ENCODE measurements around the gene TAF7L.

- TF ChIP-seq, protein P1, sequence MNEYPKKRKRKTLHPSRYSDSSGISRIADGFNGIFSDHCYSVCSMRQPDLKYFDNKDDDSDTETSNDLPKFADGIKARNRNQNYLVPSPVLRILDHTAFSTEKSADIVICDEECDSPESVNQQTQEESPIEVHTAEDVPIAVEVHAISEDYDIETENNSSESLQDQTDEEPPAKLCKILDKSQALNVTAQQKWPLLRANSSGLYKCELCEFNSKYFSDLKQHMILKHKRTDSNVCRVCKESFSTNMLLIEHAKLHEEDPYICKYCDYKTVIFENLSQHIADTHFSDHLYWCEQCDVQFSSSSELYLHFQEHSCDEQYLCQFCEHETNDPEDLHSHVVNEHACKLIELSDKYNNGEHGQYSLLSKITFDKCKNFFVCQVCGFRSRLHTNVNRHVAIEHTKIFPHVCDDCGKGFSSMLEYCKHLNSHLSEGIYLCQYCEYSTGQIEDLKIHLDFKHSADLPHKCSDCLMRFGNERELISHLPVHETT (tag by site-specific recombination; IDR thresholded peaks at IDR 0.05): no peak
- no peak for TF ChIP-seq ZNF768 (tag by site-specific recombination; IDR thresholded peaks at IDR 0.05)
- no peak for TF ChIP-seq ZNF549 (tag by site-specific recombination; IDR thresholded peaks at IDR 0.05)
- TF ChIP-seq ZFP69B (tag by site-specific recombination; IDR thresholded peaks at IDR 0.05): no peak
- no peak for TF ChIP-seq ZNF530 (tag by site-specific recombination; IDR thresholded peaks at IDR 0.05; ENCODE audit: low read depth)
- no peak for TF ChIP-seq HOXA7 (CRISPR knock-in tag; IDR thresholded peaks at IDR 0.05; ENCODE audit: borderline replicate concordance)
Observed at GRCh38 chrX:101231080-101231479, 60.1 kb downstream of the TAF7L start.

All from HEK293 (cell line).